Dermis microvascular lymphatic vessel endothelial cell (primary cell): ENCODE results near the gene CAPN14. TPM values are rescaled to one million over a fixed set of nuclear protein-coding genes. Genes with fewer than 3 reads are reported as not detected.

Source experiments
- DNase-seq, 2 donors: peaks; one replicate each; pipeline versions ENCODE4 v3.0.0 to v3.0.0-alpha.2; 2010; ENCODE audit warnings: low read depth in 2 of 2
- total RNA-seq: library from RNA; depleted of rRNA; stranded (reverse); fragments of >200 nt; gene quantifications from 2 replicates; pipeline ENCODE4 v1.2.1, GENCODE V29; 2014

Gene CAPN14
- under 0.01 TPM in 2 replicates for total RNA-seq

GRCh38 chr2:31217465-31218200 is at the start of gene CAPN14:
CAPN14 (minus strand) TSS chr2:31217515; CDS start chr2:31205447, 12,068 bp downstream.
- DNase-seq, result no peak

DNA sequence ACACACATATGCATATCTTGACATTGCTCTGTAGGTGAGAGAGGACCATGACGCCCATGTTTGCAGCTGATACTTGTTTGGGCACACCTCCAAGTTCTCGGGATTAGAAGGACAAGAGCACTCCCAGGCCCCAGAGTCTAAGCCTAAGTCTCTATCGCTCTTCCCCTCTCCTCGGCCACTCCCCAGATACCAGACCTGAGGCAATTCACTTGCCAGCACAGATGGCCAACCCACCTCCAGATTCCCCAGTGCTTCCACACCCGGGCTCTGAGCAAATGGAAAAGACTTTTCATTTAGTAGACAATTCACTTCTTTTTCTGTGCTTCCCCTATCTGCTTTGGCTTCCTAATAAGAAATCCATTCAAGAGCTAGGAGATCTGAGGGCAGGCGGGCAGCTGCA is 49.5 kb upstream of the CAPN14 start:
- no peak for DNase-seq

- no peak for DNase-seq
Measured at GRCh38 chr2:31265234-31265633, 47.9 kb upstream of the CAPN14 start.

GRCh38 chr2:31263636-31264190 is 46.4 kb upstream of the CAPN14 start:
- DNase-seq, result no peak

GRCh38 chr2:31260870-31261269 is 43.6 kb upstream of the CAPN14 start:
- DNase-seq, result no peak

DNA sequence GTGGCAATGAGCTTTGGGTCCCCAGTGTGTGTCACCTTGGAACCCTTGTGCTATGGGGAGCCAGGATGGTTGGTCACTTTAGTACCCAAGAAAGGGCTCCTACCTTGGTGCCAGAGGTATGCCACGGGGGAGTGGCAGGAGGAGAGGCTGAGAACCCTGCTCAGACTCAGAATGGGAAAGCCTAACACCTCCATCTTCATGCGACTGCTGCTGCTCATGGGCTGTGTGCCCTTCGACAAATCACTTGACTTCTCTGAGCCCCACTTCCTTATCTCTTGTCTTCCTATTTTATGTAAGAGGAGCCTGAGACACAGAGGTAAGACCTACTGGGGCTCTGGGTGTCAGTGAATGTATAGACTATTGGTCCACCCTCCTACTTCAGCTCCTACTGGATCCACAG is 41.8 kb upstream of the CAPN14 start:
- DNase-seq, result no peak

DNA sequence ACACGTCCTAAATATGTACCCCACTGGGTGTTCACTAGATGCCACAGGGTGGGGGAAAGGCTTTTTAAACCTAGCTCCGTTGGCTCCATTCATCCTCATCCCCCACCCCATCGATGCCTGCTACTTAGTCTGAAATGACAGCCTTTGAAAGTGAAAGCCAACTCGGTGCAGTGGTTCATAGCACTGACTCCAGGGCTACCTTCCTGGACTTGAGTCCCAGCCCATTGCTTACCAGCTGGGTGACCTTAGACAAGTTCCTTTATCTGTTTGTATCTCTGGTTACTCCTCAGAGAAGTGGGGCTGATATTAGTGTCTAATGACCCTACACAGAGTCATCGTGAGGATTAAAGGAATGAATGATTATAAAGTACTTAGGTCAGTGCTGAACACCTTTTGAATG is 41.0 kb upstream of the CAPN14 start:
- no peak for DNase-seq

- DNase-seq, result no peak
Measured at GRCh38 chr2:31256611-31257382, 39.5 kb upstream of the CAPN14 start.

DNA sequence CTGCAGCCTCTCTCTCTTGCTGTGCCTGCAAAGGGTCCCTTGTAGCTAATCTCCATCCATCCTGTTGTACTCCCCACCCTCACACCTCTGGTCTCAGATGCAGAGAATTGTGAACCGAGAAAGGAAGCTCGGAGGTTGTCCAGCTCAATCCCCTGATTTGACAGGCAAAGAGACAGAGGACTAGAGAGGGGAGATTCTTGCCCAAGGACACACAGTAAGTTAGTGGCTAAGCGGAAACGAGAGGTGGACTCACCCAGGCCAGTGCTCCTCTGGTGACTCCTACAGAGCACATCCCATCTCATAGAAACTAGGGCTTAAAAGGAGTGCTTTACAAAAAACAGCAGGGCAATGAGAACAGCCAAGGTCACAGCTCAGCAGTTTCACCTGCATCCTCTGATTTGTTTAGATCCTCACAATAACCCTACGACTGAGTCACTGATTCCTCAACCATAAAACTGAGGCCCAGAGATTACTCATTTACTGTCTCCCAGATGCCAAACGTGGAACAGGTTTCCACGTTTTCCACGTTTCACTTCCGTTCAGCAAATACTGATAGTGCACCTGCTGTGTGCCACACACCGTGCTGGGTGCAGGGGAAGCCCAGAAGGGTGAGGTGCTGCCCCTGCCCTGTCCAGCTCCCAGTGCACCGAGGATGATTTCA is 38.7 kb upstream of the CAPN14 start:
- no peak for DNase-seq

- no peak for DNase-seq
Measured at GRCh38 chr2:31254237-31255203, 37.2 kb upstream of the CAPN14 start.

DNA sequence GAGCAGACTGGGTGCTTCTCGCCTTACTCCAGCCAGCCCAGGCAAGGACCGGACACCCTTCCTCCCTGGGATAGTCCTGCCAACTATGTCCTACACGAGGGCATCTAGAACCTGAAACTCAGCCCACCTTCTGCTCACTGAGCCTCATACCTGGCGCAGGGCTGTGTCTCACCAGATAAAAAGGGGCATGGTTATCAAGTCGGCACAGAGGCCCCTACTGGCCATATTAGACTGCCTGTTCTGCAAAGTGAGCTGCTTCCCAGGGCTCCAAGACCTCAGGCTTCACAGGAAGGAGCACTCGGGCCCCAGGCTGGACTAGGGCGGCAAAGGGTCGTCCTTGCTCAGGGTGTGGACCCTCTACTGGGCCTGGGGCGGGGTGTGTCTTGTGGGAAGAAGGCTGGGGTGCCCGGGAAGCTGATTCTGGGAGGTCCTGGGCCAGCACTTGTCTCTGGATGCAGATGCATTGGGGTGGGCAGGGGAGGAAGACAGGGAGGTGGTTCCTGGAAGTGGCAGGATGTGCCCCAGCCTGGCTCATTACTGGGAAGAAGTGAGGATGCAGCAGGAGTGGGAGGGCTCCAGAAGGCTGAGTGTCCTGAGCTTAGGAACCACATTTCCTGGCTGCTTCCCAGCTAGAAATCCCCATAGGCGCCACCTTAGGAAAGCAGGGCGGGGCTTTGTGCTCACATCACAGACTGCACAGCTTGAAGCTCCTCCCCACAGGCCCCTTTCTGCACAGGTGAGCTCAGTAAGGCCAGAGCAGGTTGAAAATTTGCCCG is 36.2 kb upstream of the CAPN14 start:
- DNase-seq, result no peak

DNA sequence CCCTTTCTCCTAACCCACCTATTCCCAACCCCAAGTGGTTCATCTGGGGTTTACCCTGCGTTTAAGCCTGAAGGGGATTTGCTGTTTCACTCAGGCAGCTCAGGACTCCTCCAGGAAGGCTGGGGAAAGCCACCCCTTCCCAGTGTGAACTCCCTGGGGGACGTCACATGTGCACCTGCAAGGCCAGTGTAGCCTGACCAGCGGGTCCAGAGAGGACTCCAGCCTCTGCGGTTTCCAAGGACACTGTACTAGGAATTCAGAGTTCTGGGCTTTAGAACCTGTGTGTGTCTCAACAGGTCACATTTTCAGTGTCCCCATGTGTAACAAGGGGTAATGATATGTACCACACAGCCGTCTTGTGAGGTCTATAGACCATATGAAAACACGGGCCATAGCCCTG is 34.5 kb upstream of the CAPN14 start:
- DNase-seq, result no peak

GRCh38 chr2:31251018-31251417 is 33.7 kb upstream of the CAPN14 start:
- no peak for DNase-seq

DNA sequence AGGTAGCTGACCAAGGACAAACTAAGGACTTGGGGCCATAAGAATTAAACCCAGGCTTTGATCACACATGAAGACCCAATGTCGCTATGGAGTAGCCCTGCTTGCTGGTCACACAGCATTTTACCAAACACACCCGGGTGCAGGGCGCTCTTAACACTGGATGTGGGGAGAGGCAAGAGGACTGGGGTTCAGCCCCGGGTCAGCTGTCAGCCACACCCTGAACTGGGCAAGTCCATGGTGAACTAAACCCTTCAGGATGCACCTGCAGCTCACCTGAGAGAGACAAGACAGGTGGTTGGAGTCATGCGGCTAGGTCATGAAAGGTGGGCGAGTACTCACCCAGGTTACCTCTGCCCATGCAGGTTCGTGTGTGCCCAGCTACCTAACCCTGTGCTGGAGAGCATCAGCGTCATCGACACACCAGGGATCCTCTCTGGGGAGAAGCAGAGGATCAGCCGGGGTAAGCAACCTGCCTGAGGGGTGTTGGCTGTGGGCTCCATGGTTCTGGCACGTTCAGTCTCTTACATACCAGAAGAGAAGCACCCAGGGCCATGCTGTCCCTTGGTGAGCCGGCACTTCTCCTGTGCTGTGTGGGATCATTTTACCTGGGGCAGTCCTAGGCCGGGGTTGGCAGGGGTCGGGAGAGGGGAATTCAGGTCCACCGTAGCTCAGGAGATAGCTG is 31.8 kb upstream of the CAPN14 start:
- no peak for DNase-seq

DNA sequence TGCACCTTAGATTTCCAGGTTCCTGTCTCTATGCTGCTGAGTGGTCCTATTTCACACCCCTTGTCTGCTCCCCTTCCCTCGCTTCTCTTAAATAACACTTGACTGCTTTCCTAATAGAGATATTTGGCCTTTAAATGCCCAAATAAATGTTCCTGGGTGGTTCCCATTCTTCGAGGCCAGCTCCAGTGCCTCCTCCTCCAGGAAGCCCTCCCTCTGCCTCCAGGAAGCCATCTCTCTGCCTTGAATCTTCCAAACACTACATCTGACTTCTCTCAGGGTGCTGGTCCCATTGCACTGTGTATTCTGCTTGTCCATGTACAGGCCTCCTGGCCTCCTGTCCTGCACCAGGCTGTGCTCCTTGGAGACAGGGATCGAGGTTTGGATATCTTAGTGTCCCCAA is 30.8 kb upstream of the CAPN14 start:
- DNase-seq, result no peak

DNA sequence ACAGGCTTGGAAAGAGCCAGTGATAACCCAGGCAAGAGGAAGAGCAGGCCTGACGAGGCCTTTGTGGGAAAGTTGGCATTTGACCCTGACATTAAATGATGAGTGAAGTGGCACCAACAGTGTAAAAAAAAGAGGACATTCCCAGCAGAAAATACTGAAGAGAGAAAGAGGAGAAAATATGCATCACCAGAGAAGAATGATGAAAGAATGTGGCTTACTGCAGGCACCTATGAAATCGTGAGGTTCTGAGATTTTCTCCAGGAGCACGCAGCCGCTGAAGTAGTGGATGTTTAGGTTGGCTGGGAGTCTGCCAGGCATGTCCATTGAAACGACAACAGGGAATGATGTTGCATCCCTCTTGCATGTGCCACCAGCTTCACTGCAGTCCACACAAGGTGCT is 30.4 kb upstream of the CAPN14 start:
- no peak for DNase-seq

DNA sequence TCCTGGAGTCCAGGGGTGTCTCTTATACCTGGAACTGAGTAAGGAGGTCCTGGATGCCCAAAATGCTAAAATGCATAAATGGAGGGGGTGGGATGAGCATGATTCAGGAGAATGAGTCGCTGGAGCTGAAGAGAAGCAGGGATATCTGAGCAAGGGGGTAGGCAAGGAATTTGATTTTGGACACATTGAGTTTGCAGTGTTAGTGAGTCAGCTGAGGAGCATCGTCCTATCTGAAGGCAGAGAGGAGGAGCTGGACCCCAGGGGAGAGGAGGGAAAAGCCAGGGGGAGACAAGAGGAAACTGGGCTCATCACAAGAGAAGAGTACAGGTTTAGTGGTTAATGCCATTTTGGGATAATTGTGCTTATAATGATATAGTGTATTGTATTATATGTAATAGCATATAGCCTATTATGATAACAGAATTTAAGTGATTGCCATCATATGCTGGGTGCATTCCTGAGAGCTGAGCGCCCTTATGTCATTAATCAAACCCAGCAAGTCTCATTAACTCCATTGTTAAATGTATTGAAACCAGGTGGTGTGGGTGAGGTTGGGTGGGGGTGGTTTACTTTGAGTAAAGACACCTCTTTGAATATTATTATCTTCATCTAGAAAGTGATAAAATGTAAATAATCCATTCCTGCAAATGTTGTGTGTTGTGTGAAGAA is 29.0 kb upstream of the CAPN14 start:
- no peak for DNase-seq

- DNase-seq, result no peak
Measured at GRCh38 chr2:31244101-31244500, 26.8 kb upstream of the CAPN14 start.

DNA sequence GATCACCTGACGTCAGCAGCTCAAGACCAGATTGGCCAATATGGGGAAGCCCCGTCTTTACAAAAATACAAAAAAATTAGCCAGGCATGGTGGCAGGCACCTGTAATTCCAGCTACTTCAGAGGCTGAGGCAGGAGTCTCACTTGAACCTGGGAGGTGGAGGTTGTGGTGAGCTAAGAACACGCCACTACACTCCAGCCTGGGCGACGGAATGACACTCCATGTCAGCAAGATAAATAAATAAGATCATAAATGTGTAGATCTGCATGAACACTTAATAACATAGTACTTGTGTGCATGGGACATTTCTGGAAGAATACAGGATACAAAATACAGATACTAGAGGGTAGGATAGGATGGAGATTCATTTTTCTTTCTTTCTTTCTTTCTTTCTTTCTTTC is 25.7 kb upstream of the CAPN14 start:
- DNase-seq, result no peak
